Lower leg skin (tissue), 3 donors: Measurements from ENCODE around the gene OARD1.

ENCODE experiments used
- CTCF ChIP-seq, 3 donors: fragments of 450-650 bp; IDR thresholded peaks; one replicate each; pipeline ENCODE4 v1.5.1; 2016; ENCODE audit warnings: antibody characterized with exemption in 3 of 3, mild to moderate bottlenecking in 3 of 3, moderate library complexity in 2 of 3
- POLR2A ChIP-seq, 2 donors: fragments of 450-650 bp; IDR thresholded peaks; one replicate each; pipeline ENCODE4 v1.6.1; 2016 to 2017; ENCODE audit warnings: antibody characterized with exemption in 2 of 2, mild to moderate bottlenecking in 1 of 2, moderate library complexity in 1 of 2

DNA sequence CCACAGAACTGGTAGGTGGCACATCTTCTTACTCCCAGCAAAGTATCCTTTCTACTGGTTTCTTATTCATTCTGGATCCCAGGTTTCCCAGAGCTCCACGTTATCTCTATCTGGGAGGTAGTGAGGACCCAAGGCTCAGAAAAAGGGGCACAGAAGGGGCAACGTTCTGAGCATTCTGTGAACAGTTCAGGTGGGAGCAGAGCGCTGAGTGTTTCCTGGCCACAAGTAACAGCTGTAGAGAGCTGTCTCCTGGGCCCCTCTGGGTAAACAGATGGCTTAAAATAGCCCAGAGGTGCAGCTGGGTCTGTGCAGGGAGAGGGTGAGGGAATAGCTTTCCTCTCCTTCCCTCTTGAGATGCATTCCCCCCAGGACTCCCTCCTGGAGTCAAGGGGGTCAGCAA, 17.0 kb downstream of the OARD1 start:
- TF ChIP-seq POLR2A (IDR thresholded peaks at IDR 0.05) (no peak), CTCF (IDR thresholded peaks at IDR 0.05) (no peak)
